Measurements from ENCODE around the gene NUCB2. TPM values are rescaled to one million over a fixed set of nuclear protein-coding genes. Genes with fewer than 3 reads are reported as not detected.

The NUCB2 gene
- total RNA-seq (2022; extraction: Qiagen RNA extraction; ENCODE audit: low read depth), result 27.8 to 39.7 TPM (median 32.9 TPM) in 5 replicates

DNA sequence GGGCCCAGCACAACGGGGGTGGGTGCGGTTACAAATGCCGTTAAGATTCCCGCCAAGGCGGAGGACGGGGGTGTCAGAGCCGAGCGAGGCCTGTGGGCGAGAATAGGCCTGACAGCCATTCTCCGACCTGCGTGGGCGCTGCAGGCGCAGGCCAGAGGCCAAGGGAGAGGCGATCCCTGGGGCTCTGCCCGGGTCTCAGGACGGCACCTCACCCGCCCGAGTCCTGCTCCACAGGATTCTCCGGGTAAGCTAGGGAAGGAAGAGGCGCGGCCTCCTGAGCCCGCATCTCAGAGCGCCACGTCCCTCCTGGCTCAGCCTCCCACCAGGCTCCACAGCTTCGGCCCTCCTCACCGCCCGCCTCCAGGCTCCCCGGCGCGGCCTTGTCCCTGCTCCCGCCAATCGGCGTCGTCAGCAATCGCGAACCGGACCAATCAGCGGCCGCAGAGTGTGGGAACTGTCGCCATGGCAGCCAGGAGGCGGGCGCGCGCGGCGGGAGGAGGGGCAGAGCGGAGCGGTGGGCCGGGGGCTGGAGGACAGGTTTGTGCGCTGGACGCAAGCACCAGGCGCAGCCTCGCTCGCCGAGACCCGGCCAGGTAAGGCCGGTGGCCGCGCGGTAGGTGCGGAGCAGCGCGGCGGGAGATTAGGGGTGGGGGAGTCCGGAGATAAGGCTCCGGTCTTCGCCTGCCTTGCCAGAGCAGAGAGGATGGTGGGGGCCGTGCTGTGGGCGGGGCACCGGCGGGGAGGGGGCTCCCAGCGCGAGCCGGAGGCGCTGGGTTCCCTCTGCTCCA lies at the start of gene NUCB2:
NUCB2 (plus strand) TSS at position 504 of the 788 bp plus-strand sequence. CDS start 18,585 bp downstream, outside the sequence.

GRCh38 chr11:17351510-17352176 lies 75.1 kb downstream of the NUCB2 start, which contains the start of gene NCR3LG1:
NCR3LG1 (plus strand) TSS chr11:17351800; CDS start chr11:17351970, 170 bp downstream.

Other genes with a start within 250 kb of the NUCB2 start
- 1,377 to 1,865 TPM (median 1,561 TPM) in 5 replicates for gene RPS13, start 199.1 kb upstream of the NUCB2 start, total RNA-seq (2022; extraction: Qiagen RNA extraction; ENCODE audit: low read depth)
- gene PIK3C2A, start 68.8 kb upstream of the NUCB2 start, total RNA-seq (2022; extraction: Qiagen RNA extraction; ENCODE audit: low read depth), result 5.8 to 16.4 TPM (median 14.7 TPM) in 5 replicates
- gene NCR3LG1, start 75.1 kb downstream of the NUCB2 start, total RNA-seq (2022; extraction: Qiagen RNA extraction; ENCODE audit: low read depth), result 1.9 to 2.8 TPM (median 2.6 TPM) in 5 replicates
- gene KCNJ11, start 111.9 kb downstream of the NUCB2 start, total RNA-seq (2022; extraction: Qiagen RNA extraction; ENCODE audit: low read depth), result 0.90 to 2.0 TPM (median 1.4 TPM) in 5 replicates
- 1.4 to 3.4 TPM (median 2.8 TPM) in 5 replicates for gene ABCC8, start 200.1 kb downstream of the NUCB2 start, total RNA-seq (2022; extraction: Qiagen RNA extraction; ENCODE audit: low read depth)

Measured in A549 treated with ZK216348 at 1 μM for 4 hours (cell line).